Activated naive CD8-positive, alpha-beta T cell treated with anti-CD3 and anti-CD28 coated beads, Interleukin-2, amount 50 U/mL, for 24 hours (primary cell): Measurements from ENCODE around the gene OR13D1.
"Not testable (repeated sequence)": the region's sequence is repeated elsewhere in the genome, so short reads cannot be mapped to it uniquely, and the experiment has no call there.

Experiments
- ATAC-seq: fragments of 150-1000 bp; cut with Tn5 transposase; one replicate; pipeline ENCODE4 v1.10.0; 2021
- DNase-seq: peaks from one replicate; pipeline ENCODE4 v3.0.0; 2021
- H3K27ac Mint-ChIP-seq: one replicate; pipeline ENCODE4 v1.8.0; 2021; ENCODE audit warnings: mild to moderate bottlenecking, mixed read lengths
- H3K27me3 Mint-ChIP-seq: one replicate; pipeline ENCODE4 v1.8.0; 2021; ENCODE audit warnings: mixed read lengths
- H3K36me3 Mint-ChIP-seq: one replicate; pipeline ENCODE4 v1.8.0; 2021; ENCODE audit warnings: low read depth, mixed read lengths
- H3K4me1 Mint-ChIP-seq: one replicate; pipeline ENCODE4 v1.8.0; 2021; ENCODE audit warnings: mixed read lengths
- H3K4me3 Mint-ChIP-seq: one replicate; pipeline ENCODE4 v1.8.0; 2021; ENCODE audit warnings: mild to moderate bottlenecking, moderate library complexity, mixed read lengths
- H3K9me3 Mint-ChIP-seq: one replicate; pipeline ENCODE4 v1.8.0; 2021; ENCODE audit warnings: mixed read lengths

OR13D1 gene

GRCh38 chr9:104694218-104694617 is at the start of gene OR13D1:
Gene OR13D1 (plus strand): TSS chr9:104694518. CDS start chr9:104694518, 0 bp downstream.
- ATAC-seq (no peak), DNase-seq (no peak)
- Mint-ChIP-seq H3K4me1 (no peaks in the 10 kb centered on the region), H3K9me3 (no peaks in the 10 kb centered on the region), H3K27ac (no peak within 1 kb of the TSS), H3K36me3 (no peaks in the 10 kb centered on the region), H3K27me3 (no peaks in the 10 kb centered on the region), H3K4me3 (no peak within 1 kb of the TSS)

DNA sequence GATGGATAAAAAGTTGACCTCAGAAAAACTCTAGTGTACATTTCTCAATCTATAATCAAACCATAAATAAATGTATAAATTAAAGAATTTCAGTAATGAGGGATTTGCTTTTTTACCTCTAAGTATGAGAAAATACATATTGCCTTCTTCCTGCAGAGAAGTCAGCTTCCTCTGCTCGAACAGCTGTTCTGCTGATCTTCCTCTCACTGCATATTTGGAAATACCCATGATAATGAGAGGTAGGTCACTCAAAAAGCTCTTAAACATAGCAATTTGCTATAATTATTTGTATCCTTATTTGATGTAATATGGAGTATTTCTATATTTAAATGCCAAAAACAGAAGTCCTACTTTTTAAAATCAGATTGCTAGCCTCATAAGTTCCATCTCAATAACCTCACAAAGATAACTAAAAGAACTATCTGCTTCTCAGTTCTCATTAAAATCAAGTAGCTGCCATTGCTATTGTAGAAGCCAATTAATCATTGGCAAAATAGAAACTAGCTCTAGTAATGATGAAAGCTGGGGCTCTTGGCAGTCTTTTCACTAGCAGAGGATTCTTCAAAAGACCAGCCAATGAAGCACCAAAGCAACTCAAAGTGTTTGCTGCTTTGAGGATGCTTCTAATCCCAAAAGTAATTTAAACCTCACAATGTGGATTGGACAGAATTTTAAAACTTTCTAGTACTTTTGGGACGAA is 35.7 kb upstream of the OR13D1 start:
- Mint-ChIP-seq H3K27ac (no peak overlapping the region), H3K27me3 (no peaks in the 10 kb centered on the region), H3K4me3 (no peak overlapping the region), H3K4me1 (no peaks in the 10 kb centered on the region), H3K36me3 (no peaks in the 10 kb centered on the region), H3K9me3 (peaks cover 8% of the 10 kb centered on the region)
- ATAC-seq = no peak
- DNase-seq = no peak

GRCh38 chr9:104675611-104676010 is 18.7 kb upstream of the OR13D1 start:
- Mint-ChIP-seq H3K27ac (no peak overlapping the region), H3K27me3 (peaks cover 3% of the 10 kb centered on the region), H3K4me1 (no peaks in the 10 kb centered on the region), H3K36me3 (no peaks in the 10 kb centered on the region), H3K9me3 (no peaks in the 10 kb centered on the region), H3K4me3 (no peak overlapping the region)
- DNase-seq (no peak), ATAC-seq (no peak)

- Mint-ChIP-seq H3K27ac (no peak overlapping the region), H3K9me3 (no peaks in the 10 kb centered on the region), H3K27me3 (no peaks in the 10 kb centered on the region), H3K4me1 (peaks cover 2% of the 10 kb centered on the region), H3K36me3 (no peaks in the 10 kb centered on the region), H3K4me3 (no peak overlapping the region)
- peak; percentile 43 for ATAC-seq
- no peak for DNase-seq
Measured at GRCh38 chr9:104682642-104683041, 11.7 kb upstream of the OR13D1 start.

DNA sequence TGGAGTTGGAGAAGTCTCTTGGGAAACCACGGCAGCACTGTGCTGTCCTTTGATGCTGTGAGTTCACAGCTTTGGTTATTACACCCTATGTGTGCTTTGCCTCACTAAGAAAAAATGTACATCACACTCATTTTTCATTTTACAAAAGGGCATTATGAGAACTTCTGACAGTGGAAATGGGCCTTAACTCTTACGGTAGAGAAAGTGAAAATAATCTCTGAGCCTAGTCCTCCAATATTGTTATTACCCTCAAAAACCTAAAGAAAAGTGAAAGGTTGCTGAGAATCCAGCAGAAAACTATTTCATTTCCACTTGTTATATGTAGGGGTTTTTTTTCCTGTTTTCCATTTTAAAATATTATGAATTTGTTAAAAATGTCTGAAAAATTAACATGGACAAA is 8.2 kb upstream of the OR13D1 start:
- ATAC-seq = no peak
- peaks cover 2% of the 10 kb centered on the region for H3K4me1 Mint-ChIP-seq

DNA sequence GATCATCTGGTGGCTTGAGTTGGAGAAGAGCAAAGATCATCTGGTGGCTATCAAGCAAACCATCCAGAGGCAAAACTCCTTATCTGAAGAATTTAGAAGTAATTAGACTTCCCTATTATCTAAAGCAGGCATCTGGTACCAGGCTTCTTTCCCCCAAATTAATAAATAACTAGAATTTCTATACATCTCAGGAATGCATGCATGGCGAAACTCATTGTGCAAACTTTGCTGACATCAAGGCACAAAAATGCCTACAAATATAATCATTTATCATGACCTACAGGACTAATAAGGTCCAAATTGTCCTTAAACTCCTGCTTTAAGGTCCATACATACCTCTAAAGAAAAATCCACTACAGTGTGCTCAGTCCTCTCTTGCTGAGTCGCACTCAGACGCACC is 6.0 kb downstream of the OR13D1 start:
- H3K9me3 Mint-ChIP-seq = no peaks in the 10 kb centered on the region
- no peak overlapping the region for H3K4me3 Mint-ChIP-seq
- H3K4me1 Mint-ChIP-seq = no peaks in the 10 kb centered on the region
- no peak for ATAC-seq
- H3K36me3 Mint-ChIP-seq = peaks cover 4% of the 10 kb centered on the region
- no peaks in the 10 kb centered on the region for H3K27me3 Mint-ChIP-seq
- DNase-seq = no peak
- H3K27ac Mint-ChIP-seq = no peak overlapping the region

More for the DNA sequence above, 8.2 kb upstream of the OR13D1 start:
- no peaks in the 10 kb centered on the region for H3K27me3 Mint-ChIP-seq
- no peak for DNase-seq
- H3K36me3 Mint-ChIP-seq = no peaks in the 10 kb centered on the region
- H3K4me3 Mint-ChIP-seq = no peak overlapping the region
- no peak overlapping the region for H3K27ac Mint-ChIP-seq
- no peaks in the 10 kb centered on the region for H3K9me3 Mint-ChIP-seq

GRCh38 chr9:104708737-104709136 is 14.4 kb downstream of the OR13D1 start:
- H3K27me3 Mint-ChIP-seq, H3K27ac Mint-ChIP-seq, H3K4me1 Mint-ChIP-seq, DNase-seq, H3K4me3 Mint-ChIP-seq, ATAC-seq, H3K36me3 Mint-ChIP-seq: not testable (repeated sequence)
- peaks cover 12% of the 10 kb centered on the region for H3K9me3 Mint-ChIP-seq

GRCh38 chr9:104711604-104712003 is 17.3 kb downstream of the OR13D1 start:
- no peak for DNase-seq
- H3K9me3 Mint-ChIP-seq = peaks cover 12% of the 10 kb centered on the region
- no peaks in the 10 kb centered on the region for H3K27me3 Mint-ChIP-seq
- H3K4me3 Mint-ChIP-seq = no peak overlapping the region
- H3K27ac Mint-ChIP-seq = no peak overlapping the region
- no peaks in the 10 kb centered on the region for H3K4me1 Mint-ChIP-seq
- ATAC-seq = no peak
- peaks cover 1% of the 10 kb centered on the region for H3K36me3 Mint-ChIP-seq

DNA sequence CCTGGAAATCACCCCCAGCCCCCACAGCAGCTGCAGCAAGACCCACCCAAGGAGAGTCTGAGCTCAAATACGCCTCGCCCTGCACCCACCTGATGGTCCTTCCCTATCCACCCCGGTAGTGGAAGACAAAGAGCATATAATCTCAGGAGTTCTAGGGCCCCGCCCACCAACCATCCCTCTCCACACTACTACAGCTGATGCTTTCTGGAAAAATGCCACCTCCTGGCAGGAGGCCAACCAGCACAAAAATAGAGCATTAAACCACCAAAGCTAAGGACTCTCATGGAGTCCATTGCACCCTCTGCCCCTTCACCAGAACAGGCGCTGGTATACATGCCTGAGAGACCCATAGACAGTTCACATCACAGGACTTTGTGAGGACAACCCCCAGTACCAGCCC is 30.7 kb downstream of the OR13D1 start:
- Mint-ChIP-seq H3K27ac (no peak overlapping the region), H3K4me1 (no peaks in the 10 kb centered on the region), H3K4me3 (no peak overlapping the region), H3K27me3 (peaks cover 2% of the 10 kb centered on the region), H3K9me3 (no peaks in the 10 kb centered on the region), H3K36me3 (peaks cover 2% of the 10 kb centered on the region)
- DNase-seq (no peak), ATAC-seq (no peak)

DNA sequence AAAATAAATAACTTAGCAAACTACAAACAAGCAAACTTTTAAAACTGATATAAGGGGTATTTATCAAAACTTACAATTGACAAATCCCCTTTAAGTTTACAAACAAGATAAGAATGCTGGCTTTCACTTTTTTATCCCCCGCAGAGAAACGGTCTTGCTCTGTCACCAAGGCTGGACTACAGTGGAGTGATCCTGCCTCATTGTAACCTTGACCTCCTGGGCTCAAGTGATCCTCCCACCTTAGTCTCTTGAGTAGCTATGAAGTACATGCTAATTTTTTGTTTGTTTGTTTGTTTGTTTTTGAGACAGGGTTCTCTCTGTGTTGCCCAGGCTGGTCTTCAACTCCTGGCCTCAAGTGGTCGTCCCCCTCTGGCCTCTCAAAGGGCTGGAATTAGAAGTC is 44.1 kb downstream of the OR13D1 start:
- H3K27me3 Mint-ChIP-seq = no peaks in the 10 kb centered on the region
- H3K27ac Mint-ChIP-seq = no peak overlapping the region
- no peaks in the 10 kb centered on the region for H3K36me3 Mint-ChIP-seq
- ATAC-seq (no peak), DNase-seq (no peak)
- no peaks in the 10 kb centered on the region for H3K9me3 Mint-ChIP-seq
- no peak overlapping the region for H3K4me3 Mint-ChIP-seq
- peaks cover 6% of the 10 kb centered on the region for H3K4me1 Mint-ChIP-seq

GRCh38 chr9:104740621-104741020 is 46.3 kb downstream of the OR13D1 start:
- no peak overlapping the region for H3K27ac Mint-ChIP-seq
- peaks cover 6% of the 10 kb centered on the region for H3K4me1 Mint-ChIP-seq
- no peaks in the 10 kb centered on the region for H3K27me3 Mint-ChIP-seq
- H3K9me3 Mint-ChIP-seq = no peaks in the 10 kb centered on the region
- no peak overlapping the region for H3K4me3 Mint-ChIP-seq
- ATAC-seq = no peak
- no peak for DNase-seq
- no peaks in the 10 kb centered on the region for H3K36me3 Mint-ChIP-seq

- Mint-ChIP-seq H3K27me3 (no peaks in the 10 kb centered on the region), H3K36me3 (no peaks in the 10 kb centered on the region), H3K27ac (no peak overlapping the region), H3K9me3 (no peaks in the 10 kb centered on the region), H3K4me1 (peaks cover 16% of the 10 kb centered on the region), H3K4me3 (no peak overlapping the region)
- ATAC-seq = peak; percentile 37
- DNase-seq = no peak
Measured at GRCh38 chr9:104743376-104743985, 49.2 kb downstream of the OR13D1 start.
